Hepatocyte (in vitro differentiated cells): Measurements from ENCODE around the gene TOMM70. TPM values are rescaled to one million over a fixed set of nuclear protein-coding genes. Genes with fewer than 3 reads are reported as not detected.

Experiments used
- DNase-seq: peaks from one replicate; pipeline ENCODE4 v3.0.0-alpha.2; 2016; ENCODE audit warnings: low spot score
- H2AFZ ChIP-seq: fragments of 200-600 bp; sonication (generic); 2 replicates; pipeline ENCODE4 v1.6.0; 2016; ENCODE audit warnings: antibody characterized with exemption, mild to moderate bottlenecking
- H3K27ac ChIP-seq: fragments of 200-600 bp; sonication (generic); 2 replicates; pipeline ENCODE4 v1.5.1; 2016; ENCODE audit warnings: mild to moderate bottlenecking
- H3K27me3 ChIP-seq: fragments of 200-600 bp; sonication (generic); 2 replicates; pipeline ENCODE4 v1.6.1; 2016
- H3K36me3 ChIP-seq: fragments of 200-600 bp; sonication (generic); replicated peaks from 2 replicates; pipeline ENCODE4 v1.5.1; 2016; ENCODE audit warnings: low read depth; ENCODE audit not compliant: insufficient read depth
- H3K4me1 ChIP-seq: fragments of 200-600 bp; sonication (generic); 2 replicates; pipeline ENCODE4 v1.5.1; 2016; ENCODE audit warnings: mild to moderate bottlenecking, moderate library complexity; ENCODE audit not compliant: insufficient read depth
- H3K4me2 ChIP-seq: fragments of 200-600 bp; sonication (generic); 2 replicates; pipeline ENCODE4 v1.6.0; 2016
- H3K4me3 ChIP-seq: fragments of 200-600 bp; sonication (generic); 2 replicates; pipeline ENCODE4 v1.5.1; 2016; ENCODE audit warnings: mild to moderate bottlenecking
- H3K79me2 ChIP-seq: fragments of 200-600 bp; sonication (generic); 2 replicates; pipeline ENCODE4 v1.6.0; 2017; ENCODE audit warnings: mild to moderate bottlenecking
- H3K9me2 ChIP-seq: fragments of 200-600 bp; sonication (generic); replicated peaks from 2 replicates; pipeline ENCODE4 v1.6.0; 2017; ENCODE audit warnings: mild to moderate bottlenecking; ENCODE audit not compliant: insufficient read depth
- H3K9me3 ChIP-seq: fragments of 200-600 bp; sonication (generic); 2 replicates; pipeline ENCODE4 v1.5.1; 2016; ENCODE audit warnings: low read depth, mild to moderate bottlenecking
- H4K20me1 ChIP-seq: fragments of 200-600 bp; sonication (generic); 2 replicates; pipeline ENCODE4 v1.6.0; 2016; ENCODE audit warnings: mild to moderate bottlenecking; ENCODE audit not compliant: insufficient read depth, poor library complexity, severe bottlenecking
- CTCF ChIP-seq: fragments of 200-600 bp; sonication (generic); IDR thresholded peaks from 2 replicates; pipeline ENCODE4 v1.5.1; 2016; ENCODE audit warnings: antibody characterized with exemption, mild to moderate bottlenecking; ENCODE audit not compliant: poor library complexity
- EZH2 ChIP-seq: fragments of 200-600 bp; sonication (generic); IDR thresholded peaks from 2 replicates; pipeline ENCODE4 v1.6.1; 2016; ENCODE audit warnings: antibody characterized with exemption, mild to moderate bottlenecking, borderline replicate concordance
- EZH2phosphoT487 ChIP-seq: fragments of 200-600 bp; sonication (generic); IDR thresholded peaks from one replicate; pipeline ENCODE4 v1.6.1; 2018; ENCODE audit warnings: antibody characterized with exemption, mild to moderate bottlenecking, low read depth, moderate library complexity; ENCODE audit not compliant: unreplicated experiment, severe bottlenecking
- WGBS: methylation state at CpG from one replicate; pipeline ENCODE4 v1.1.6; 2016; ENCODE audit warnings: low lambda C conversion rate; ENCODE audit errors: missing lambda C conversion rate; 5-methylcytosine and 5-hydroxymethylcytosine counted together
- polyA plus RNA-seq: library from polyadenylated mRNA; unstranded; fragments of >200 nt; fragmentation: Nextera tagmentation; extraction: Ambion mirVana; gene quantifications from 2 replicates; pipeline ENCODE4 v1.2.1, GENCODE V29; 2016
- total RNA-seq: library from RNA; depleted of rRNA; stranded (reverse); fragments of >200 nt; gene quantifications from 2 replicates; pipeline ENCODE4 v1.2.3, GENCODE V29; 2014

The TOMM70 gene
- total and polyA plus RNA-seq, 2 experiments from 2014 or later = 23.2 to 75.7 TPM

- Histone ChIP-seq H4K20me1 (no peaks in the 10 kb centered on the region), H3K4me3 (peak within 1 kb of the TSS; percentile 40), H2AFZ (peak within 1 kb of the TSS; percentile 93), H3K27me3 (no peaks in the 10 kb centered on the region), H3K9me2 (no peaks in the 10 kb centered on the region), H3K27ac (peak within 1 kb of the TSS; percentile 86), H3K9me3 (no peaks in the 10 kb centered on the region), H3K36me3 (no peaks in the 10 kb centered on the region), H3K4me2 (peak within 1 kb of the TSS; percentile 85), H3K4me1 (peaks cover 16% of the 10 kb centered on the region), H3K79me2 (peaks cover 11% of the 10 kb centered on the region)
- TF ChIP-seq EZH2 (no peak), EZH2phosphoT487 (no peak), CTCF (no peak)
- WGBS = under 1% methylated on average over 64 of the region's 77 CpGs
- DNase-seq = peak; percentile 93
Measured at GRCh38 chr3:100334488-100335351, 66.2 kb downstream of the TOMM70 start, which contains the start of gene NIT2. TSS of gene NIT2 (plus strand) at chr3:100334757. CDS start at chr3:100334792, 35 bp downstream.

GRCh38 chr3:100333970-100334487, 66.9 kb downstream of the TOMM70 start:
- Histone ChIP-seq H3K4me2 (peak overlapping the region; percentile 85), H3K27ac (peak overlapping the region; percentile 86), H3K36me3 (no peaks in the 10 kb centered on the region), H2AFZ (peak overlapping the region; percentile 93), H3K9me2 (no peaks in the 10 kb centered on the region), H3K4me3 (peak overlapping the region; percentile 40), H3K79me2 (peaks cover 11% of the 10 kb centered on the region), H4K20me1 (no peaks in the 10 kb centered on the region), H3K4me1 (peaks cover 16% of the 10 kb centered on the region), H3K27me3 (no peaks in the 10 kb centered on the region), H3K9me3 (no peaks in the 10 kb centered on the region)
- TF ChIP-seq CTCF = no peak
- WGBS = 39% methylated on average over 14 of the region's 14 CpGs
- no peak for DNase-seq

- no peaks in the 10 kb centered on the region for H3K9me2 ChIP-seq
- H3K27ac ChIP-seq = no peak overlapping the region
- H3K9me3 ChIP-seq = no peaks in the 10 kb centered on the region
- no peak overlapping the region for H2AFZ ChIP-seq
- H4K20me1 ChIP-seq = no peaks in the 10 kb centered on the region
- H3K4me3 ChIP-seq = no peak overlapping the region
- TF ChIP-seq EZH2 (no peak), CTCF (no peak)
- H3K36me3 ChIP-seq = no peaks in the 10 kb centered on the region
- no peak for DNase-seq
- no peak overlapping the region for H3K4me2 ChIP-seq
- peaks cover 16% of the 10 kb centered on the region for H3K4me1 ChIP-seq
- peaks cover 11% of the 10 kb centered on the region for H3K79me2 ChIP-seq
- no peaks in the 10 kb centered on the region for H3K27me3 ChIP-seq
Measured at GRCh38 chr3:100333051-100333450, 67.8 kb downstream of the TOMM70 start.
